Measurements from ENCODE around the gene PKD2L2.
"Not testable (repeated sequence)": the region's sequence is repeated elsewhere in the genome, so short reads cannot be mapped to it uniquely, and the experiment has no call there.

Gene PKD2L2

GRCh38 chr5:137856916-137857862 is 32.1 kb upstream of the PKD2L2 start:
- DNase-seq (ENCODE audit: low read depth) = no peak
- TF ChIP-seq, protein P1, sequence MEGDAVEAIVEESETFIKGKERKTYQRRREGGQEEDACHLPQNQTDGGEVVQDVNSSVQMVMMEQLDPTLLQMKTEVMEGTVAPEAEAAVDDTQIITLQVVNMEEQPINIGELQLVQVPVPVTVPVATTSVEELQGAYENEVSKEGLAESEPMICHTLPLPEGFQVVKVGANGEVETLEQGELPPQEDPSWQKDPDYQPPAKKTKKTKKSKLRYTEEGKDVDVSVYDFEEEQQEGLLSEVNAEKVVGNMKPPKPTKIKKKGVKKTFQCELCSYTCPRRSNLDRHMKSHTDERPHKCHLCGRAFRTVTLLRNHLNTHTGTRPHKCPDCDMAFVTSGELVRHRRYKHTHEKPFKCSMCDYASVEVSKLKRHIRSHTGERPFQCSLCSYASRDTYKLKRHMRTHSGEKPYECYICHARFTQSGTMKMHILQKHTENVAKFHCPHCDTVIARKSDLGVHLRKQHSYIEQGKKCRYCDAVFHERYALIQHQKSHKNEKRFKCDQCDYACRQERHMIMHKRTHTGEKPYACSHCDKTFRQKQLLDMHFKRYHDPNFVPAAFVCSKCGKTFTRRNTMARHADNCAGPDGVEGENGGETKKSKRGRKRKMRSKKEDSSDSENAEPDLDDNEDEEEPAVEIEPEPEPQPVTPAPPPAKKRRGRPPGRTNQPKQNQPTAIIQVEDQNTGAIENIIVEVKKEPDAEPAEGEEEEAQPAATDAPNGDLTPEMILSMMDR (conservative IDR thresholded peaks at IDR 0.05; ENCODE audit: low read length) = no peak
- no peak overlapping the region for H3K4me3 ChIP-seq (ENCODE audit: low read length)

DNA sequence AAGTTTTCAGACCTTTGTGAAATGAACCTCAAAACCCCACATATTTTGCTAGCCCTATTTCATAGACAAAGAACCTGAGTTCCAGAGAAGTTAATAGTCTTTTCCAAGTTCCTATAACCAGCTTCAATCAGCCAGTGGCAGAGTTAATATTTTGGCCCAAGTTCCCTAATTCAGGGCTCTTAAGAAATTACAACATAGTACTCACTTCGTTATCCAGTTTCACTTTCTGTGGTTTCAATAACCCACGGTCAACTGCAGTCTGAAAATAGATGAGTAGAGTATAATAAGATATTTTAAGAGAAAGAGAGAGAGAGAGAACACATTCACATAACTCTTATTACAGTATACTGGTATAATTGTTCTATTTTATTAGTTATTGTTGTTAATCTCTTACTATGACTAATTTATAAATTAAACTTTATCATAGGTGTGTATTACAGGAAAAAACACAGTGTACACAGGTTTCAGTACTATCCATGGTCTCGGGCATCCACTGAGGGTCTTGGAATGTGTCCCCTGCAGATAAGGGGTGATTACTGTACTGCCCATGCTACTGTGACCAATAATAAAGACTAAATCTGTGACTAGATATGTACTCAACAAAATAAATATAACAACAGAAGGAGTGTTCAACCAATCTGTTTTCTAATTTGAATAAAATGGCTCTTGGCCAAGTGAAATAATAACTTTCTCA is 30.9 kb upstream of the PKD2L2 start:
- peak; percentile 31 for DNase-seq (ENCODE audit: low read depth)
- TF ChIP-seq, protein P1 (conservative IDR thresholded peaks at IDR 0.05; ENCODE audit: low read length) = no peak
- H3K4me3 ChIP-seq (ENCODE audit: low read length) = peak overlapping the region; percentile 9

GRCh38 chr5:137858954-137859353 is 30.3 kb upstream of the PKD2L2 start:
- H3K4me3 ChIP-seq (ENCODE audit: low read length) = no peak overlapping the region
- TF ChIP-seq, protein P1 (conservative IDR thresholded peaks at IDR 0.05; ENCODE audit: low read length) = no peak
- DNase-seq (ENCODE audit: low read depth) = no peak

DNA sequence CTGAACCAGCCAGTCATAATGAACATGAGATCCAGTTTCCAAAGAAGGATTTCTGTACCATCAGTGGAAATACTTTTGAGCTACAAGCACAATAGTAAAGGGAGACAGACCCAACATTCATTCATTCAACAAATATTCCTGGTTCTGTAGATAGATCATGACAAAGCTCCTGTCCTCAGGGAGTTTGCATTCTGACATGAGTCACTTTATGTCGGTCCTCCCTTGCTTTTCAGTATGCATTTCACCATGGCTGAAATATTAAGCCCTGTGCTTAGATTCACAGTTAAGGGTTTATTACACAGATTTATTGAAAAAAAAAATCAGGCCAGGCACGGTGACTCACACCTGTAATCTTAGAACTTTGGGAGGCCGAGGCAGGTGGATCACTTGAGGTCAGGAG is 27.0 kb upstream of the PKD2L2 start:
- no peak overlapping the region for H3K4me3 ChIP-seq (ENCODE audit: low read length)
- DNase-seq (ENCODE audit: low read depth) = no peak
- TF ChIP-seq, protein P1 (conservative IDR thresholded peaks at IDR 0.05; ENCODE audit: low read length) = no peak

DNA sequence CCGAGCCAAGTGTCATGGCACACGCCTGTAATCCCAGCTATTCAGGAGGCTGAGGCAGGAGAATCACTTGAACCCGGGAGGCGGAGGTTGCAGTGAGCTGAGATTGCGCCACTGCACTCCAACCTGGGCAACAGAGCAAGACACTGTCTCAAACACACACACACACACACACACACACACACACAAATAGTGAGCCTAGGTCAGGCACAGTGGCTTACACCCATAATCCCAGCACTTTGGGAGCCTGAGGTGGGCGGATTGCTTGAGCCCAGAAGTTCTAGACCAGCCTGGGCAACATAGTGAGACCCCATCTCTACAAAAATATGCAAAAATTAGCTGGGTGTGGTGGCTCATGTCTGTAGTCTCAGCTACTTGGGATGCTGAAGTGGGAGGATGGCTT is 25.6 kb upstream of the PKD2L2 start:
- DNase-seq (ENCODE audit: low read depth); H3K4me3 ChIP-seq (ENCODE audit: low read length): not testable (repeated sequence)

- H3K4me3 ChIP-seq (ENCODE audit: low read length) = no peak overlapping the region
- TF ChIP-seq, protein P1 (conservative IDR thresholded peaks at IDR 0.05; ENCODE audit: low read length) = no peak
- no peak for DNase-seq (ENCODE audit: low read depth)
Measured at GRCh38 chr5:137866541-137867388, 22.5 kb upstream of the PKD2L2 start.

- TF ChIP-seq, protein P1 (conservative IDR thresholded peaks at IDR 0.05; ENCODE audit: low read length) = no peak
- DNase-seq (ENCODE audit: low read depth) = no peak
- H3K4me3 ChIP-seq (ENCODE audit: low read length) = no peak within 1 kb of the TSS
Measured at GRCh38 chr5:137867664-137868063, 21.6 kb upstream of the PKD2L2 start, which contains the start of gene MYOT. Gene MYOT, plus strand, starts transcription at chr5:137867860. Its CDS starts 2,792 bp downstream, at chr5:137870652.

All from AG10803 (cell line).